Large intestine (tissue), 3 donors: Measurements from ENCODE around the gene STEAP2. TPM values are rescaled to one million over a fixed set of nuclear protein-coding genes. Genes with fewer than 3 reads are reported as not detected.

Experiments
- DNase-seq, 2 donors: peaks; one replicate each; pipeline versions ENCODE4 v3.0.0 to v3.0.0-alpha.2; 2013
- H3K27ac ChIP-seq: one replicate; pipeline ENCODE4 v1.5.1; 2013; ENCODE audit warnings: low read length
- H3K27me3 ChIP-seq: 2 replicates; pipeline ENCODE4 v1.6.1; 2013; ENCODE audit warnings: low read length; ENCODE audit not compliant: control insufficient read depth, insufficient read depth
- H3K36me3 ChIP-seq: 2 replicates; pipeline ENCODE4 v1.6.1; 2013; ENCODE audit warnings: low read length; ENCODE audit not compliant: control insufficient read depth, insufficient read depth
- H3K4me1 ChIP-seq: one replicate; pipeline ENCODE4 v1.6.1; 2013; ENCODE audit warnings: low read length; ENCODE audit not compliant: control insufficient read depth, insufficient read depth
- H3K4me3 ChIP-seq: one replicate; pipeline ENCODE4 v1.5.1; 2013; ENCODE audit warnings: low read length
- H3K9me3 ChIP-seq: one replicate; pipeline ENCODE4 v1.6.1; 2013; ENCODE audit warnings: mild to moderate bottlenecking, low read depth, low read length, moderate library complexity; ENCODE audit not compliant: control insufficient read depth
- WGBS: methylation state at CpG from one replicate; pipeline ENCODE4 v1.1.5; 2013; ENCODE audit warnings: low lambda C conversion rate; ENCODE audit not compliant: insufficient coverage; 5-methylcytosine and 5-hydroxymethylcytosine counted together
- polyA plus RNA-seq: library from polyadenylated mRNA; unstranded; fragments of 120-200 nt; gene quantifications from one replicate; pipeline ENCODE4 v1.2.1, GENCODE V29; 2013

Gene STEAP2
- polyA plus RNA-seq, 1 donor = 19.2 TPM

DNA sequence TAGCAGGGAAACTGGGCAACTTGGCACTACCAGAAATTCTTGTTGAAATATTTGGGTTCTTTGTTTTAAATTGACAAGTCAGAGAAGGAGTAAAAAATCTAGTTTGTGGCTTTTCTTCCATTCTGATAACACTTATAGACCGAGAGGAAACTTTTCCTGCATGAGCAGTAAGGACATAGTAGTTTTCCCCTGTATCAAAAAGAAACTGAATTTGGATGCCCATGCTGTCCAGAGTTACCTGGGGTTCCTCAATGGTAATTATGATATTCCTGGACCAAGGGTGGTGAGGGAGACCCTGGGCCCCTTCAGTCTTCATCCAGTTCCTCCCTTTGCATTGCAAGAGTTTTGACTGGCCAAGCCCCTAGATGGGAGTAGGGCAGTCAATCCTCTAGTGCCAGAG, 19.9 kb upstream of the STEAP2 start:
- no peak overlapping the region for H3K27ac ChIP-seq
- no peak for DNase-seq
- H3K4me3 ChIP-seq = no peak overlapping the region
- H3K4me1 ChIP-seq = peaks cover 11% of the 10 kb centered on the region
- H3K36me3 ChIP-seq = no peaks in the 10 kb centered on the region
- no peaks in the 10 kb centered on the region for H3K9me3 ChIP-seq
- WGBS = no CpG with 5 or more reads among the region's 1 CpG
- H3K27me3 ChIP-seq = no peaks in the 10 kb centered on the region

GRCh38 chr7:90192876-90193750, 18.4 kb upstream of the STEAP2 start:
- Histone ChIP-seq H3K9me3 (no peaks in the 10 kb centered on the region), H3K4me1 (peaks cover 13% of the 10 kb centered on the region), H3K4me3 (no peak overlapping the region), H3K27ac (no peak overlapping the region), H3K27me3 (no peaks in the 10 kb centered on the region), H3K36me3 (no peaks in the 10 kb centered on the region)
- DNase-seq = no peak
- WGBS = no CpG with 5 or more reads among the region's 2 CpGs

GRCh38 chr7:90194911-90195809, 16.4 kb upstream of the STEAP2 start:
- no peak for DNase-seq
- no peaks in the 10 kb centered on the region for H3K9me3 ChIP-seq
- 82% methylated on average over 2 of the region's 10 CpGs for WGBS

DNA sequence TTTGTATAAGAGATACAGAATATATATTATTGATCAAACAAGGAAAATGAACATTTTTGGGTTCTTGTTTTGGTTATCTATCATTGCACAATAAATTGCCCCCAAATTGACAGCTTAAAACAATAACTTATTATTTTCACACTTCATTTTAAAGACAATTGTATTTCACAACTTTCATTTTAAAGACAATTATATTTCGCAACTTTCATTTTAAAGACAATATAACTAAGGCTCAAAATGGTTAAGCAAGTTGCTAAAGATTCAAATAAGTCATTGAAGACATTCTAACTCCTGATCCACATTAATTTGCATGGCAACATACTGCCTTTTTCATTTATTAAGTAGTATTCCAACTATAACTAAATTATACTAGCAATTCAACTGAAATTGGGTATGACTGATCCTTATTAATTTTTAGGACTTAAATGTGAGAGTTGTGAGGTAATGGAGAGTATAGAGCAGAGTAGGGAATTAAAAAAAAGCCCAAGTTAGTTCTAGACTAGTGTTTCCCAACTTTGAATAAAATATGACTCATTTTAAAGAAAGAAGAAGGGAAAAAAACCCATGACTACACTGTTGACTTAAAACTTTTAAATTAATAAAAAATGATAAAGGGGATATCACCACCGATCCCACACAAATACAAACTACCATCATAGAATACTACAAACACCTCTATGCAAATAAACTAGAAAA, 9.9 kb upstream of the STEAP2 start:
- Histone ChIP-seq H3K4me3 (no peak overlapping the region), H3K27me3 (no peaks in the 10 kb centered on the region), H3K36me3 (no peaks in the 10 kb centered on the region), H3K27ac (no peak overlapping the region), H3K9me3 (no peaks in the 10 kb centered on the region), H3K4me1 (peaks cover 3% of the 10 kb centered on the region)
- no peak for DNase-seq
- WGBS = no CpG with 5 or more reads among the region's 2 CpGs

More at GRCh38 chr7:90194911-90195809, 16.4 kb upstream of the STEAP2 start:
- no peaks in the 10 kb centered on the region for H3K36me3 ChIP-seq
- H3K27me3 ChIP-seq = no peaks in the 10 kb centered on the region
- H3K4me3 ChIP-seq = no peak overlapping the region
- H3K27ac ChIP-seq = no peak overlapping the region
- peaks cover 3% of the 10 kb centered on the region for H3K4me1 ChIP-seq

DNA sequence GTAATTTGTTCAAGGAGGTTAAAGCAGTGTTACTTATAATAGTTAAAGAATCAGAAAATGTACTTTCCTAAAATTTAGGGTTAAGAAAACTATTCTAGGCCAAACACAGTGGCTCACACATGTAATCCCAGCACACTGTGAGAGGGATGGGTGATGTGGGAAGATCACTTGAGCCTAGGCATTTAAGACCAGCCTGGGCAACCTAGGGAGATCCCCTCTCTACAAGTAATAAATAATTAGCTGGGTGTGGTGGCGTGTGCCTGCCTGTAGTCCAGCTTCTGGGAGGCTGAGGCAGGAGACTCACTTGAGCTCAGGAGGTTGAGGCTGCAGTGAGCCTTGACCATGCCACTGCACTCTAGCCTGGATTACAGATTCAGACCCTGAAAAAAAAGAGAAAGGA, 3.6 kb upstream of the STEAP2 start:
- peaks cover 5% of the 10 kb centered on the region for H3K4me1 ChIP-seq
- no peaks in the 10 kb centered on the region for H3K27me3 ChIP-seq
- DNase-seq = no peak
- no peaks in the 10 kb centered on the region for H3K36me3 ChIP-seq
- no peaks in the 10 kb centered on the region for H3K9me3 ChIP-seq
- no peak overlapping the region for H3K4me3 ChIP-seq
- H3K27ac ChIP-seq = no peak overlapping the region
- no CpG with 5 or more reads among the region's 1 CpG for WGBS

DNA sequence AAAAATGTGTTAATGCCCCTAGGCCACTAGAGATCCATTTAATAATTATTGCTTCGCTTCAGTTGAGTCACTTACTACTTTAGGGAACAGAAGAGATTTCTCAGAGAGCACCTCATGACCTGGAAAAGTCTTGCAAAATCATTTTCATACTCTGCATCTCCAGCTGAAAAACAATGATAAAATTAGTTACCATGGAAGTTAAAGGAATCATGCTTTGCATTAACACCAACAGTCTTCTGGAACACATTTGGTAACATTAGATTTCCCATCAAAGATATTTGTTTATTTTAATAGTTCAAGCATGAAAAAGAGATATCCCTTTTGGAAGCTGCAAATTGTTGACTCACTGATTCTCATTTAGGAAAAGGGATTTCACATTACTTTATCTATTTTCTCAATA, 1.8 kb upstream of the STEAP2 start:
- Histone ChIP-seq H3K4me3 (no peak overlapping the region), H3K4me1 (peaks cover 19% of the 10 kb centered on the region), H3K9me3 (no peaks in the 10 kb centered on the region), H3K36me3 (no peaks in the 10 kb centered on the region), H3K27ac (no peak overlapping the region), H3K27me3 (no peaks in the 10 kb centered on the region)
- DNase-seq = peak in 1 of 2 donors; percentile 20
- WGBS = 100% methylated on average over 1 of the region's 1 CpG

GRCh38 chr7:90210475-90210874, 1.1 kb upstream of the STEAP2 start:
- peak in 1 of 2 donors; percentile 11 for DNase-seq
- WGBS = no CpG with 5 or more reads among the region's 5 CpGs
- Histone ChIP-seq H3K27me3 (no peaks in the 10 kb centered on the region), H3K36me3 (no peaks in the 10 kb centered on the region), H3K27ac (peak overlapping the region; percentile 98), H3K4me1 (peaks cover 22% of the 10 kb centered on the region), H3K4me3 (peak overlapping the region; percentile 60), H3K9me3 (no peaks in the 10 kb centered on the region)

- Histone ChIP-seq H3K4me3 (peak overlapping the region; percentile 60), H3K9me3 (no peaks in the 10 kb centered on the region), H3K36me3 (no peaks in the 10 kb centered on the region), H3K27me3 (no peaks in the 10 kb centered on the region), H3K4me1 (peaks cover 22% of the 10 kb centered on the region), H3K27ac (peak overlapping the region; percentile 98)
- DNase-seq = peak; percentile 68 to 84
- 6% methylated on average over 3 of the region's 11 CpGs for WGBS
Observed at GRCh38 chr7:90210981-90211380, 559 bp upstream of the STEAP2 start.

DNA sequence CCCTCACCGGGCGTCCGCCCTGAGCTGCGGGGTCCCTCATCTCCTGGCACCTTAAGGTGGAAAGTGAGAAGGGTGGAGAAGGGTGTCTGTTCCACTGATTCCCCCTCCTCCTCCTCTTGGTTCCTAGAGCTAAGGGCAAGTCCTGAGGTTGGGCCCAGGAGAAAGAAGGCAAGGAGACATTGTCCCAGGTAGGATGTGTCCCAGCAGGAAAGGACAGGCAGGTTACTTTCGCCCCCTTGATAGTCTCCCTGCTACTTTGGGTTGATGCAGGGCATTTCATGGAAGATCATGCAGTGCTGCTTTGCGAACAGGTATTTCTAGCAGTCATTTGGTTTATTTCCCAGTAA, 582 bp downstream of the STEAP2 start:
- DNase-seq = no peak
- H3K4me3 ChIP-seq = peak overlapping the region; percentile 60
- H3K36me3 ChIP-seq = no peaks in the 10 kb centered on the region
- WGBS = no CpG with 5 or more reads among the region's 6 CpGs
- no peaks in the 10 kb centered on the region for H3K27me3 ChIP-seq
- H3K27ac ChIP-seq = peak overlapping the region; percentile 98
- H3K9me3 ChIP-seq = no peaks in the 10 kb centered on the region
- H3K4me1 ChIP-seq = peaks cover 22% of the 10 kb centered on the region

DNA sequence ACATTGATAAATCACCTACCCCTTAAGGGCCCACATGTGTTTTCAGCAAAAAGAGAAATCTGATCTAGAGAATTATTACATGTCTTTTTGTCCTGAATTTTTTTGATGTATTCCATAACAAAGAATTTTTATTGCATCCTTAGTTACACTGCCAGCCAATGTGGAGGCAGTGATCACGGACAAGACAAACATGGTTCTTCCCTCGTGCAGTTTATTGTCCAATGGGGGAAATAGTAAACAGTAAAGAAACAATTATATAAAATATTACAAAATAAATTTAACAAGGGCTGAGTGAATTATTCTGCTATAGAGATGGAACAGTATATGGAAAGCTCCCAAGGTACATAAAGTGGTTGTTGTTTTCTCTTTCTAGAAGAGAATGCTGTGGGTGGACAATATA, 2.0 kb downstream of the STEAP2 start:
- DNase-seq = no peak
- no CpG with 5 or more reads among the region's 2 CpGs for WGBS
- Histone ChIP-seq H3K27me3 (no peaks in the 10 kb centered on the region), H3K4me3 (no peak overlapping the region), H3K36me3 (no peaks in the 10 kb centered on the region), H3K27ac (no peak overlapping the region), H3K9me3 (no peaks in the 10 kb centered on the region), H3K4me1 (peaks cover 22% of the 10 kb centered on the region)
